GM23338 (cell line): Measurements from ENCODE around the gene TUBB. TPM values are rescaled to one million over a fixed set of nuclear protein-coding genes. Genes with fewer than 3 reads are reported as not detected.
A peak's percentile ranks its signal among the peaks of the same experiment; 100 is the strongest.

Experiments
- ATAC-seq: fragments of 200-7000 bp; cut with Tn5 transposase; 3 replicates; pipeline ENCODE4 v1.9.1; 2020
- DNase-seq: peaks from one replicate; pipeline ENCODE4 v3.0.0-alpha.2; 2015; ENCODE audit warnings: low spot score
- H2AFZ ChIP-seq: fragments of 200-600 bp; sonication (generic); 2 replicates; pipeline ENCODE4 v1.8.0; 2016; ENCODE audit warnings: antibody characterized with exemption, mild to moderate bottlenecking, moderate library complexity
- H3F3A ChIP-seq: fragments of 200-600 bp; sonication (generic); replicated peaks from 2 replicates; pipeline ENCODE4 v1.8.0; 2017; ENCODE audit warnings: antibody characterized with exemption, mixed run types, low read depth
- H3K27ac ChIP-seq: fragments of 200-600 bp; sonication (generic); 2 replicates; pipeline ENCODE4 v1.6.1; 2016; ENCODE audit warnings: low read depth
- H3K27me3 ChIP-seq: fragments of 200-600 bp; sonication (generic); 2 replicates; pipeline ENCODE4 v1.8.0; 2016; ENCODE audit warnings: mild to moderate bottlenecking, mixed run types, moderate library complexity; ENCODE audit not compliant: insufficient read depth
- H3K36me3 ChIP-seq: fragments of 200-600 bp; sonication (generic); 2 replicates; pipeline ENCODE4 v1.8.0; 2016; ENCODE audit warnings: mild to moderate bottlenecking; ENCODE audit not compliant: insufficient read depth
- H3K4me1 ChIP-seq: fragments of 200-600 bp; sonication (generic); 2 replicates; pipeline ENCODE4 v1.8.0; 2016; ENCODE audit warnings: mild to moderate bottlenecking, moderate library complexity; ENCODE audit not compliant: insufficient read depth
- H3K4me2 ChIP-seq: fragments of 200-600 bp; sonication (generic); 2 replicates; pipeline ENCODE4 v1.7.1; 2017; ENCODE audit warnings: mixed run types
- H3K4me3 ChIP-seq: fragments of 200-600 bp; sonication (generic); 2 replicates; pipeline ENCODE4 v1.6.1; 2016; ENCODE audit warnings: mixed run types
- H3K79me2 ChIP-seq: fragments of 200-600 bp; sonication (generic); replicated peaks from 2 replicates; pipeline ENCODE4 v1.8.0; 2017; ENCODE audit warnings: mild to moderate bottlenecking; ENCODE audit not compliant: insufficient read depth
- H3K9me2 ChIP-seq: fragments of 200-600 bp; sonication (generic); 2 replicates; pipeline ENCODE4 v1.8.0; 2017; ENCODE audit not compliant: insufficient read depth
- H4K20me1 ChIP-seq: fragments of 200-600 bp; sonication (generic); replicated peaks from 2 replicates; pipeline ENCODE4 v1.8.0; 2017; ENCODE audit warnings: mild to moderate bottlenecking; ENCODE audit not compliant: insufficient read depth
- H3K27ac Mint-ChIP-seq: 2 replicates; pipeline ENCODE4 v1.8.0; 2020; ENCODE audit warnings: inconsistent platforms, mild to moderate bottlenecking, moderate library complexity, mixed read lengths
- H3K27me3 Mint-ChIP-seq: 3 replicates; pipeline ENCODE4 v1.8.0; 2022; ENCODE audit warnings: low read depth, mild to moderate bottlenecking, moderate library complexity, mixed read lengths, inconsistent platforms; ENCODE audit not compliant: insufficient read depth, poor library complexity
- H3K36me3 Mint-ChIP-seq: 3 replicates; pipeline ENCODE4 v1.8.0; 2021; ENCODE audit warnings: low read depth, mild to moderate bottlenecking, inconsistent platforms, moderate library complexity, mixed read lengths
- H3K4me1 Mint-ChIP-seq: 3 replicates; pipeline ENCODE4 v1.8.0; 2020; ENCODE audit warnings: mild to moderate bottlenecking, inconsistent platforms, mixed read lengths
- H3K4me3 Mint-ChIP-seq: 3 replicates; pipeline ENCODE4 v1.8.0; 2021; ENCODE audit warnings: moderate library complexity, mild to moderate bottlenecking, inconsistent platforms, mixed read lengths
- H3K9me3 Mint-ChIP-seq: 3 replicates; pipeline ENCODE4 v1.8.0; 2020; ENCODE audit warnings: moderate library complexity, mild to moderate bottlenecking, inconsistent platforms, mixed read lengths
- CREB1 ChIP-seq: fragments of 250-450 bp; sonication (Bioruptor Pico); IDR thresholded peaks from 2 replicates; pipeline ENCODE4 v1.5.0; 2020; ENCODE audit warnings: low read depth, mild to moderate bottlenecking, moderate library complexity
- EZH2 ChIP-seq: fragments of 200-600 bp; sonication (generic); IDR thresholded peaks from one replicate; pipeline ENCODE4 v1.8.0; 2017; ENCODE audit warnings: antibody characterized with exemption, mild to moderate bottlenecking, low read depth; ENCODE audit not compliant: unreplicated experiment
- NANOG ChIP-seq: IDR thresholded peaks from 2 replicates; pipeline ENCODE4 v1.6.1; 2016; ENCODE audit warnings: antibody characterized with exemption, borderline replicate concordance
- ZNF114 ChIP-seq: fragments of 250-450 bp; sonication (Bioruptor Pico); IDR thresholded peaks from 2 replicates; pipeline ENCODE4 v1.5.0; 2020; ENCODE audit warnings: mild to moderate bottlenecking, moderate library complexity
- polyA plus RNA-seq: library from polyadenylated mRNA; unstranded; fragments of >200 nt; fragmentation: Nextera tagmentation; extraction: Ambion mirVana; gene quantifications from 2 replicates; pipeline ENCODE4 v1.2.1, GENCODE V29; 2016
- total RNA-seq: library from RNA; depleted of rRNA; stranded (reverse); fragments of >200 nt; shearing (Covaris generic); gene quantifications from 2 replicates; pipeline ENCODE4 v1.2.3, GENCODE V29; 2014
- TF ChIP-seq, protein P1 (sequence below), 2 experiments: fragments of 200-600 bp in 1 of 2; sonication (generic) in 1 of 2; conservative IDR thresholded peaks; 2 replicates each; pipeline versions ENCODE4 v1.5.1 to v1.6.1; 2016 to 2017; ENCODE audit warnings: antibody characterized with exemption in 2 of 2, low read depth in 2 of 2, mild to moderate bottlenecking in 2 of 2, moderate library complexity in 1 of 2
- TF ChIP-seq, protein P2 (sequence below): IDR thresholded peaks from 2 replicates; pipeline ENCODE4 v1.6.1; 2016; ENCODE audit warnings: antibody characterized with exemption
- TF ChIP-seq, protein P3 (sequence below): fragments of 250-450 bp; sonication (Bioruptor Pico); IDR thresholded peaks from 2 replicates; pipeline ENCODE4 v1.5.0; 2020; ENCODE audit warnings: mild to moderate bottlenecking, moderate library complexity
- TF ChIP-seq, protein P4 (sequence below): IDR thresholded peaks from one replicate; pipeline ENCODE4 v1.6.1; 2018; ENCODE audit warnings: antibody characterized with exemption; ENCODE audit not compliant: unreplicated experiment

TUBB gene
- total and polyA plus RNA-seq, 2 experiments from 2014 or later: 1,041 to 1,704 TPM

DNA sequence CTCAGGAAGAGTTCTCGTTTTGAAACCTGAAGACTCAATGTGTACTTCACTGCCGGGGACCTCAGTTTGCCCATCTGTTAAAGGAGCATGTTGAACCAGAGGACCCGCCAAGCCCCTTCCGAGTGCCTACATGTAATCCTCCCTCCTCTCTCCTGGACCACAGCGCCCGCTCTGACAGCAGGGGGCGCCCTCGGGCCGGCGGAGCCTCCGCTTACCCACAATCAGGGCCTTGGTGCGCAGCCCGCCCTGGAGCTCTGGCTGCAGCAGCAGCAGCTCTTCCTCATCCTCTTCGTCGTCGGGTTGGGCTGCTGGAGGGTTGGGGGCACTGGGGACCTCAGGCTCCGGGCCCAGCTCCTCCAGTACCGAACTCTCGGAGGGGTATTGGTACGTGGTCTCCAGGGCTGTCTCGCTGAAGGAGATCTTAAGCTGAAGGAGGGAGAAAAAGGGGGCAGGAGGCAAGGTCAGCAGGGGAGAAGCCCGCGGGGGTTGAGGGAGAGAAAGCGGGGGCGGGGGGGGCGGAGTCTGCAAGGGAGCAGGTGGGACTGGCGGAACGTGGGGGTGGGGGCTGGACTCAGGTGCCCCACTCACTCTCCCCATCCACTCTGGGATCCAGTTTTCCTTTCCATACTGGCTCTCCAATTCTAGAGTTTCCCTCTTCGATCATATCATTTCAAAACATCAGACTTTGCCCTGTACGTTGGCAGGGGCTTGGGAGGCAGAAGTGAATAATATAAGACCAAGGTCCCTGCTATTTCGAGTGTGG lies 41.0 kb upstream of the TUBB start:
- ATAC-seq: peak; percentile 87
- Histone ChIP-seq H3K36me3 (peaks cover 5% of the 10 kb centered on the region; the same call in 1 of the 2 replicates), H3K4me1 (peaks cover 31% of the 10 kb centered on the region), H4K20me1 (no peaks in the 10 kb centered on the region; the same call in 1 of the 2 replicates), H3K9me2 (no peaks in the 10 kb centered on the region), H3K4me3 (peak overlapping the region; percentile 55), H3K4me2 (peak overlapping the region; percentile 86), H2AFZ (no peak overlapping the region), H3K27ac (no peak overlapping the region), H3K27me3 (no peaks in the 10 kb centered on the region), H3K79me2 (peaks cover 14% of the 10 kb centered on the region), H3F3A (0 out of 2 replicates have a peak, but pooled peaks cover 5% of the 10 kb centered on the region)
- Mint-ChIP-seq H3K4me1 (peaks cover 38% of the 10 kb centered on the region), H3K36me3 (peaks cover 22% of the 10 kb centered on the region), H3K9me3 (no peaks in the 10 kb centered on the region), H3K27me3 (peaks cover 7% of the 10 kb centered on the region), H3K27ac (no peak overlapping the region; the same call in 1 of the 2 replicates), H3K4me3 (peak overlapping the region; percentile 70)
- peak; percentile 88 for DNase-seq
- no peak for TF ChIP-seq EZH2
- TF ChIP-seq CREB1 (CRISPR knock-in tag): no peak
- TF ChIP-seq, protein P1, sequence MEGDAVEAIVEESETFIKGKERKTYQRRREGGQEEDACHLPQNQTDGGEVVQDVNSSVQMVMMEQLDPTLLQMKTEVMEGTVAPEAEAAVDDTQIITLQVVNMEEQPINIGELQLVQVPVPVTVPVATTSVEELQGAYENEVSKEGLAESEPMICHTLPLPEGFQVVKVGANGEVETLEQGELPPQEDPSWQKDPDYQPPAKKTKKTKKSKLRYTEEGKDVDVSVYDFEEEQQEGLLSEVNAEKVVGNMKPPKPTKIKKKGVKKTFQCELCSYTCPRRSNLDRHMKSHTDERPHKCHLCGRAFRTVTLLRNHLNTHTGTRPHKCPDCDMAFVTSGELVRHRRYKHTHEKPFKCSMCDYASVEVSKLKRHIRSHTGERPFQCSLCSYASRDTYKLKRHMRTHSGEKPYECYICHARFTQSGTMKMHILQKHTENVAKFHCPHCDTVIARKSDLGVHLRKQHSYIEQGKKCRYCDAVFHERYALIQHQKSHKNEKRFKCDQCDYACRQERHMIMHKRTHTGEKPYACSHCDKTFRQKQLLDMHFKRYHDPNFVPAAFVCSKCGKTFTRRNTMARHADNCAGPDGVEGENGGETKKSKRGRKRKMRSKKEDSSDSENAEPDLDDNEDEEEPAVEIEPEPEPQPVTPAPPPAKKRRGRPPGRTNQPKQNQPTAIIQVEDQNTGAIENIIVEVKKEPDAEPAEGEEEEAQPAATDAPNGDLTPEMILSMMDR (conservative IDR thresholded peaks at IDR 0.05; ENCODE audit: low read depth in 2 of 2): peak; percentile 97 to 98
- no peak for TF ChIP-seq ZNF114 (CRISPR knock-in tag)
- TF ChIP-seq, protein P2, sequence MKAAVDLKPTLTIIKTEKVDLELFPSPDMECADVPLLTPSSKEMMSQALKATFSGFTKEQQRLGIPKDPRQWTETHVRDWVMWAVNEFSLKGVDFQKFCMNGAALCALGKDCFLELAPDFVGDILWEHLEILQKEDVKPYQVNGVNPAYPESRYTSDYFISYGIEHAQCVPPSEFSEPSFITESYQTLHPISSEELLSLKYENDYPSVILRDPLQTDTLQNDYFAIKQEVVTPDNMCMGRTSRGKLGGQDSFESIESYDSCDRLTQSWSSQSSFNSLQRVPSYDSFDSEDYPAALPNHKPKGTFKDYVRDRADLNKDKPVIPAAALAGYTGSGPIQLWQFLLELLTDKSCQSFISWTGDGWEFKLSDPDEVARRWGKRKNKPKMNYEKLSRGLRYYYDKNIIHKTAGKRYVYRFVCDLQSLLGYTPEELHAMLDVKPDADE: no peak
- TF ChIP-seq, protein P3, sequence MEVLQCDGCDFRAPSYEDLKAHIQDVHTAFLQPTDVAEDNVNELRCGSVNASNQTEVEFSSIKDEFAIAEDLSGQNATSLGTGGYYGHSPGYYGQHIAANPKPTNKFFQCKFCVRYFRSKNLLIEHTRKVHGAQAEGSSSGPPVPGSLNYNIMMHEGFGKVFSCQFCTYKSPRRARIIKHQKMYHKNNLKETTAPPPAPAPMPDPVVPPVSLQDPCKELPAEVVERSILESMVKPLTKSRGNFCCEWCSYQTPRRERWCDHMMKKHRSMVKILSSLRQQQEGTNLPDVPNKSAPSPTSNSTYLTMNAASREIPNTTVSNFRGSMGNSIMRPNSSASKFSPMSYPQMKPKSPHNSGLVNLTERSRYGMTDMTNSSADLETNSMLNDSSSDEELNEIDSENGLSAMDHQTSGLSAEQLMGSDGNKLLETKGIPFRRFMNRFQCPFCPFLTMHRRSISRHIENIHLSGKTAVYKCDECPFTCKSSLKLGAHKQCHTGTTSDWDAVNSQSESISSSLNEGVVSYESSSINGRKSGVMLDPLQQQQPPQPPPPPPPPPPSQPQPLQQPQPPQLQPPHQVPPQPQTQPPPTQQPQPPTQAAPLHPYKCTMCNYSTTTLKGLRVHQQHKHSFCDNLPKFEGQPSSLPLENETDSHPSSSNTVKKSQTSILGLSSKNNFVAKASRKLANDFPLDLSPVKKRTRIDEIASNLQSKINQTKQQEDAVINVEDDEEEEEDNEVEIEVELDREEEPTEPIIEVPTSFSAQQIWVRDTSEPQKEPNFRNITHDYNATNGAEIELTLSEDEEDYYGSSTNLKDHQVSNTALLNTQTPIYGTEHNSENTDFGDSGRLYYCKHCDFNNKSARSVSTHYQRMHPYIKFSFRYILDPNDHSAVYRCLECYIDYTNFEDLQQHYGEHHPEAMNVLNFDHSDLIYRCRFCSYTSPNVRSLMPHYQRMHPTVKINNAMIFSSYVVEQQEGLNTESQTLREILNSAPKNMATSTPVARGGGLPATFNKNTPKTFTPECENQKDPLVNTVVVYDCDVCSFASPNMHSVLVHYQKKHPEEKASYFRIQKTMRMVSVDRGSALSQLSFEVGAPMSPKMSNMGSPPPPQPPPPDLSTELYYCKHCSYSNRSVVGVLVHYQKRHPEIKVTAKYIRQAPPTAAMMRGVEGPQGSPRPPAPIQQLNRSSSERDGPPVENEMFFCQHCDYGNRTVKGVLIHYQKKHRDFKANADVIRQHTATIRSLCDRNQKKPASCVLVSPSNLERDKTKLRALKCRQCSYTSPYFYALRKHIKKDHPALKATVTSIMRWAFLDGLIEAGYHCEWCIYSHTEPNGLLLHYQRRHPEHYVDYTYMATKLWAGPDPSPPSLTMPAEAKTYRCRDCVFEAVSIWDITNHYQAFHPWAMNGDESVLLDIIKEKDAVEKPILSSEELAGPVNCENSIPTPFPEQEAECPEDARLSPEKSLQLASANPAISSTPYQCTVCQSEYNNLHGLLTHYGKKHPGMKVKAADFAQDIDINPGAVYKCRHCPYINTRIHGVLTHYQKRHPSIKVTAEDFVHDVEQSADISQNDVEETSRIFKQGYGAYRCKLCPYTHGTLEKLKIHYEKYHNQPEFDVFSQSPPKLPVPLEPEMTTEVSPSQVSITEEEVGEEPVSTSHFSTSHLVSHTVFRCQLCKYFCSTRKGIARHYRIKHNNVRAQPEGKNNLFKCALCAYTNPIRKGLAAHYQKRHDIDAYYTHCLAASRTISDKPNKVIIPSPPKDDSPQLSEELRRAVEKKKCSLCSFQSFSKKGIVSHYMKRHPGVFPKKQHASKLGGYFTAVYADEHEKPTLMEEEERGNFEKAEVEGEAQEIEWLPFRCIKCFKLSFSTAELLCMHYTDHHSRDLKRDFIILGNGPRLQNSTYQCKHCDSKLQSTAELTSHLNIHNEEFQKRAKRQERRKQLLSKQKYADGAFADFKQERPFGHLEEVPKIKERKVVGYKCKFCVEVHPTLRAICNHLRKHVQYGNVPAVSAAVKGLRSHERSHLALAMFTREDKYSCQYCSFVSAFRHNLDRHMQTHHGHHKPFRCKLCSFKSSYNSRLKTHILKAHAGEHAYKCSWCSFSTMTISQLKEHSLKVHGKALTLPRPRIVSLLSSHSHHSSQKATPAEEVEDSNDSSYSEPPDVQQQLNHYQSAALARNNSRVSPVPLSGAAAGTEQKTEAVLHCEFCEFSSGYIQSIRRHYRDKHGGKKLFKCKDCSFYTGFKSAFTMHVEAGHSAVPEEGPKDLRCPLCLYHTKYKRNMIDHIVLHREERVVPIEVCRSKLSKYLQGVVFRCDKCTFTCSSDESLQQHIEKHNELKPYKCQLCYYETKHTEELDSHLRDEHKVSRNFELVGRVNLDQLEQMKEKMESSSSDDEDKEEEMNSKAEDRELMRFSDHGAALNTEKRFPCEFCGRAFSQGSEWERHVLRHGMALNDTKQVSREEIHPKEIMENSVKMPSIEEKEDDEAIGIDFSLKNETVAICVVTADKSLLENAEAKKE (CRISPR knock-in tag): no peak
- TF ChIP-seq NANOG: no peak
- TF ChIP-seq, protein P4, sequence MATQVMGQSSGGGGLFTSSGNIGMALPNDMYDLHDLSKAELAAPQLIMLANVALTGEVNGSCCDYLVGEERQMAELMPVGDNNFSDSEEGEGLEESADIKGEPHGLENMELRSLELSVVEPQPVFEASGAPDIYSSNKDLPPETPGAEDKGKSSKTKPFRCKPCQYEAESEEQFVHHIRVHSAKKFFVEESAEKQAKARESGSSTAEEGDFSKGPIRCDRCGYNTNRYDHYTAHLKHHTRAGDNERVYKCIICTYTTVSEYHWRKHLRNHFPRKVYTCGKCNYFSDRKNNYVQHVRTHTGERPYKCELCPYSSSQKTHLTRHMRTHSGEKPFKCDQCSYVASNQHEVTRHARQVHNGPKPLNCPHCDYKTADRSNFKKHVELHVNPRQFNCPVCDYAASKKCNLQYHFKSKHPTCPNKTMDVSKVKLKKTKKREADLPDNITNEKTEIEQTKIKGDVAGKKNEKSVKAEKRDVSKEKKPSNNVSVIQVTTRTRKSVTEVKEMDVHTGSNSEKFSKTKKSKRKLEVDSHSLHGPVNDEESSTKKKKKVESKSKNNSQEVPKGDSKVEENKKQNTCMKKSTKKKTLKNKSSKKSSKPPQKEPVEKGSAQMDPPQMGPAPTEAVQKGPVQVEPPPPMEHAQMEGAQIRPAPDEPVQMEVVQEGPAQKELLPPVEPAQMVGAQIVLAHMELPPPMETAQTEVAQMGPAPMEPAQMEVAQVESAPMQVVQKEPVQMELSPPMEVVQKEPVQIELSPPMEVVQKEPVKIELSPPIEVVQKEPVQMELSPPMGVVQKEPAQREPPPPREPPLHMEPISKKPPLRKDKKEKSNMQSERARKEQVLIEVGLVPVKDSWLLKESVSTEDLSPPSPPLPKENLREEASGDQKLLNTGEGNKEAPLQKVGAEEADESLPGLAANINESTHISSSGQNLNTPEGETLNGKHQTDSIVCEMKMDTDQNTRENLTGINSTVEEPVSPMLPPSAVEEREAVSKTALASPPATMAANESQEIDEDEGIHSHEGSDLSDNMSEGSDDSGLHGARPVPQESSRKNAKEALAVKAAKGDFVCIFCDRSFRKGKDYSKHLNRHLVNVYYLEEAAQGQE: no peak
